ENCODE results near the gene LIPT1. TPM values are rescaled to one million over a fixed set of nuclear protein-coding genes. Genes with fewer than 3 reads are reported as not detected.

LIPT1 gene
- total RNA-seq, 1 experiment from 2014 or later = 7.4 TPM

DNA sequence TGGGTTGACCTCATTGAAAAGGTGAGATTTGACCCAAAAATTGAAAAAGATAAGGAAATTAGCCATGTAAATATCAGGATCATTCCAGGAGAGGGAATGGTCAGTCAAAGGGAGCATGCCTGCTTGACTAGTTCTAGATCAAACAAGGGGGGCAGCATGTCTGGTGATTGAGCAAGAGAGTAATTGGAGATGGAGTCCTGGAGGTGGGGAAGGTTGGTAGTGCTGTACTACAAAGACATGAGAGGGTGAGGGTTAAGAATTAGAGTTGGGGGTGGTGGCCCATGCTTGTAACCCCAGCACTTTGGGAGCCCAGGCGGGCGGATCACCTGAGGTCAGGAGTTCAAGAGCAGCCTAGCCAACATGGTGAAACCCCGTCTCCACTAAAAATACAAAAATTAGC, 28.3 kb downstream of the LIPT1 start:
- H3K27me3 ChIP-seq (replicated peaks; ENCODE audit: insufficient read depth, low read depth, low read length, poor library complexity) = no peaks in the 10 kb centered on the region
- no peak overlapping the region for H3K27ac ChIP-seq (ENCODE audit: low read depth, low read length, poor library complexity, severe bottlenecking)
- DNase-seq (ENCODE audit: low spot score) = no peak
- CTCF ChIA-PET = no interaction called here
- no TSS peak for BruUV-seq (replicated peaks)
- TF ChIP-seq, protein P1, sequence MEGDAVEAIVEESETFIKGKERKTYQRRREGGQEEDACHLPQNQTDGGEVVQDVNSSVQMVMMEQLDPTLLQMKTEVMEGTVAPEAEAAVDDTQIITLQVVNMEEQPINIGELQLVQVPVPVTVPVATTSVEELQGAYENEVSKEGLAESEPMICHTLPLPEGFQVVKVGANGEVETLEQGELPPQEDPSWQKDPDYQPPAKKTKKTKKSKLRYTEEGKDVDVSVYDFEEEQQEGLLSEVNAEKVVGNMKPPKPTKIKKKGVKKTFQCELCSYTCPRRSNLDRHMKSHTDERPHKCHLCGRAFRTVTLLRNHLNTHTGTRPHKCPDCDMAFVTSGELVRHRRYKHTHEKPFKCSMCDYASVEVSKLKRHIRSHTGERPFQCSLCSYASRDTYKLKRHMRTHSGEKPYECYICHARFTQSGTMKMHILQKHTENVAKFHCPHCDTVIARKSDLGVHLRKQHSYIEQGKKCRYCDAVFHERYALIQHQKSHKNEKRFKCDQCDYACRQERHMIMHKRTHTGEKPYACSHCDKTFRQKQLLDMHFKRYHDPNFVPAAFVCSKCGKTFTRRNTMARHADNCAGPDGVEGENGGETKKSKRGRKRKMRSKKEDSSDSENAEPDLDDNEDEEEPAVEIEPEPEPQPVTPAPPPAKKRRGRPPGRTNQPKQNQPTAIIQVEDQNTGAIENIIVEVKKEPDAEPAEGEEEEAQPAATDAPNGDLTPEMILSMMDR (conservative IDR thresholded peaks at IDR 0.05; ENCODE audit: low read depth, low read length) = no peak
- intact Hi-C loops (cut with micrococcal nuclease; ENCODE audit: unreplicated experiment) = no loop called here
- no peak overlapping the region for H3K4me3 ChIP-seq (ENCODE audit: low read depth, low read length, poor library complexity, severe bottlenecking)
- H3K36me3 ChIP-seq (ENCODE audit: insufficient read depth, low read length, poor library complexity, severe bottlenecking) = no peaks in the 10 kb centered on the region
- peaks cover 13% of the 10 kb centered on the region for H3K4me1 ChIP-seq (ENCODE audit: insufficient read depth, low read length, poor library complexity, severe bottlenecking)
- no peaks in the 10 kb centered on the region for H3K9me3 ChIP-seq (ENCODE audit: low read depth, low read length, poor library complexity, severe bottlenecking)
- POLR2A ChIA-PET (ENCODE audit: low non-redundant PET) = no interaction called here

DNA sequence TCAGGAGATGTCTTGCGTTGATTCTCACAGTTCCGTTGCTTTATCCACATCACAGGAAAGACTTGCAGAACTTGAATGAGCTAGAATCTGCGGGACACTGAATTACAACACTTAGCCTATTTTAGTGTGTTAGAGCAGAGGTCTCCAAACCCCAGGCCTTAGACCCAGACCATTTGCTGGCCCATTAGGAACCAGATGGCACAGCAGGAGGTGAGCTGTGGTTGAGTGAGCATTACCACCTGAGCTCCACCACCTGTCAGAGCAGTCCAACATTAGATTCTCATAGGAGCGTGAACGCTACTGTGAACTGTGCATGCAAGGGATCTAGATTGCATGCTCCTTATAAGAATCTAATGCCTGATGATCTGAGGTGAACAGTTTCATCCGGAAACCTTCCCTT, 30.0 kb downstream of the LIPT1 start:
- POLR2A ChIA-PET (ENCODE audit: low non-redundant PET) = no interaction called here
- no peak for DNase-seq (ENCODE audit: low spot score)
- CTCF ChIA-PET = no interaction called here

DNA sequence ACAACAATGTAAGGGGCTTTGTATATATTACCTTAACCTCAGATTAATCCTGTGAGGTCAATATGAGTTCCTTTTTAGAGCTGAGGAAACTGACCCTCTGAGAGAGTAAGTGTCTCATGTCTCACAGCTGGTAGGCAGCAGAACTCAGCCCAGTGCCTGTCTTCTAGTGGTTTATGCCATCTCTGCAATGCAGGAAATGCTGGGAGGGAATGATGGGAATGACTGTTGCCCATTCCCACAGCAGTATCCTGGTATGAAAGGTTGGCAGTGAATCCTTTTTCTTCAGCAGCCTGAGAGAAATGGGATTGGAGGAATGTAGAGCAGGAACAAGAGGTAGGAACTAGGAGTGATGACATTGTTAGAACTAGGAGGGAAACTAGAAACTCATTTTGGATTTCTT, 32.2 kb downstream of the LIPT1 start:
- BruUV-seq (replicated peaks) = no TSS peak
- H3K27ac ChIP-seq (ENCODE audit: low read depth, low read length, poor library complexity, severe bottlenecking) = no peak overlapping the region
- H3K4me1 ChIP-seq (ENCODE audit: insufficient read depth, low read length, poor library complexity, severe bottlenecking) = peaks cover 3% of the 10 kb centered on the region
- no peaks in the 10 kb centered on the region for H3K27me3 ChIP-seq (replicated peaks; ENCODE audit: insufficient read depth, low read depth, low read length, poor library complexity)
- H3K9me3 ChIP-seq (ENCODE audit: low read depth, low read length, poor library complexity, severe bottlenecking) = no peaks in the 10 kb centered on the region
- POLR2A ChIA-PET (ENCODE audit: low non-redundant PET) = no interaction called here
- no peak for DNase-seq (ENCODE audit: low spot score)
- intact Hi-C loops (cut with micrococcal nuclease; ENCODE audit: unreplicated experiment) = no loop called here
- no peak overlapping the region for H3K4me3 ChIP-seq (ENCODE audit: low read depth, low read length, poor library complexity, severe bottlenecking)
- TF ChIP-seq, protein P1 (conservative IDR thresholded peaks at IDR 0.05; ENCODE audit: low read depth, low read length) = no peak
- no peak for TF ChIP-seq EZH2 (IDR thresholded peaks at IDR 0.05; ENCODE audit: borderline replicate concordance, low read depth, low read length, poor library complexity, severe bottlenecking)
- peaks cover 13% of the 10 kb centered on the region for H3K36me3 ChIP-seq (ENCODE audit: insufficient read depth, low read length, poor library complexity, severe bottlenecking)
- CTCF ChIA-PET = no interaction called here

More for the DNA sequence above, 30.0 kb downstream of the LIPT1 start:
- no peak overlapping the region for H3K4me3 ChIP-seq (ENCODE audit: low read depth, low read length, poor library complexity, severe bottlenecking)
- no peak for TF ChIP-seq EZH2 (IDR thresholded peaks at IDR 0.05; ENCODE audit: borderline replicate concordance, low read depth, low read length, poor library complexity, severe bottlenecking)
- TF ChIP-seq, protein P1 (conservative IDR thresholded peaks at IDR 0.05; ENCODE audit: low read depth, low read length) = no peak
- no peaks in the 10 kb centered on the region for H3K9me3 ChIP-seq (ENCODE audit: low read depth, low read length, poor library complexity, severe bottlenecking)
- no peak overlapping the region for H3K27ac ChIP-seq (ENCODE audit: low read depth, low read length, poor library complexity, severe bottlenecking)
- H3K27me3 ChIP-seq (replicated peaks; ENCODE audit: insufficient read depth, low read depth, low read length, poor library complexity) = no peaks in the 10 kb centered on the region
- intact Hi-C loops (cut with micrococcal nuclease; ENCODE audit: unreplicated experiment) = no loop called here
- H3K4me1 ChIP-seq (ENCODE audit: insufficient read depth, low read length, poor library complexity, severe bottlenecking) = peaks cover 9% of the 10 kb centered on the region
- H3K36me3 ChIP-seq (ENCODE audit: insufficient read depth, low read length, poor library complexity, severe bottlenecking) = peaks cover 4% of the 10 kb centered on the region
- no TSS peak for BruUV-seq (replicated peaks)

All from A673 (cell line).